Measurements from ENCODE around the gene CTNNB1.

GRCh38 chr3:41186297-41186696, 13.0 kb upstream of the CTNNB1 start:
- TF ChIP-seq, protein P1, sequence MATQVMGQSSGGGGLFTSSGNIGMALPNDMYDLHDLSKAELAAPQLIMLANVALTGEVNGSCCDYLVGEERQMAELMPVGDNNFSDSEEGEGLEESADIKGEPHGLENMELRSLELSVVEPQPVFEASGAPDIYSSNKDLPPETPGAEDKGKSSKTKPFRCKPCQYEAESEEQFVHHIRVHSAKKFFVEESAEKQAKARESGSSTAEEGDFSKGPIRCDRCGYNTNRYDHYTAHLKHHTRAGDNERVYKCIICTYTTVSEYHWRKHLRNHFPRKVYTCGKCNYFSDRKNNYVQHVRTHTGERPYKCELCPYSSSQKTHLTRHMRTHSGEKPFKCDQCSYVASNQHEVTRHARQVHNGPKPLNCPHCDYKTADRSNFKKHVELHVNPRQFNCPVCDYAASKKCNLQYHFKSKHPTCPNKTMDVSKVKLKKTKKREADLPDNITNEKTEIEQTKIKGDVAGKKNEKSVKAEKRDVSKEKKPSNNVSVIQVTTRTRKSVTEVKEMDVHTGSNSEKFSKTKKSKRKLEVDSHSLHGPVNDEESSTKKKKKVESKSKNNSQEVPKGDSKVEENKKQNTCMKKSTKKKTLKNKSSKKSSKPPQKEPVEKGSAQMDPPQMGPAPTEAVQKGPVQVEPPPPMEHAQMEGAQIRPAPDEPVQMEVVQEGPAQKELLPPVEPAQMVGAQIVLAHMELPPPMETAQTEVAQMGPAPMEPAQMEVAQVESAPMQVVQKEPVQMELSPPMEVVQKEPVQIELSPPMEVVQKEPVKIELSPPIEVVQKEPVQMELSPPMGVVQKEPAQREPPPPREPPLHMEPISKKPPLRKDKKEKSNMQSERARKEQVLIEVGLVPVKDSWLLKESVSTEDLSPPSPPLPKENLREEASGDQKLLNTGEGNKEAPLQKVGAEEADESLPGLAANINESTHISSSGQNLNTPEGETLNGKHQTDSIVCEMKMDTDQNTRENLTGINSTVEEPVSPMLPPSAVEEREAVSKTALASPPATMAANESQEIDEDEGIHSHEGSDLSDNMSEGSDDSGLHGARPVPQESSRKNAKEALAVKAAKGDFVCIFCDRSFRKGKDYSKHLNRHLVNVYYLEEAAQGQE (IDR thresholded peaks at IDR 0.05; ENCODE audit: insufficient read depth in 1 of 2, low read depth in 2 of 2, low read length in 2 of 2): no peak
- TF ChIP-seq POLR2AphosphoS5 (IDR thresholded peaks at IDR 0.05; ENCODE audit: low read depth, low read length) (no peak), TAF1 (IDR thresholded peaks at IDR 0.05; ENCODE audit: borderline replicate concordance, insufficient read depth, low read length) (no peak), FOXP2 (optimal IDR thresholded peaks at IDR 0.05; ENCODE audit: borderline replicate concordance, extremely low read depth, extremely low read length, insufficient read depth) (no peak)

Measured in PFSK-1 (cell line).